ENCODE data around the gene AFF3.

Gene AFF3

GRCh38 chr2:99852376-99852934 is 289.9 kb downstream of the AFF3 start:
- DNase-seq = no peak

- DNase-seq = no peak
Measured at GRCh38 chr2:99851811-99852210, 290.6 kb downstream of the AFF3 start.

DNA sequence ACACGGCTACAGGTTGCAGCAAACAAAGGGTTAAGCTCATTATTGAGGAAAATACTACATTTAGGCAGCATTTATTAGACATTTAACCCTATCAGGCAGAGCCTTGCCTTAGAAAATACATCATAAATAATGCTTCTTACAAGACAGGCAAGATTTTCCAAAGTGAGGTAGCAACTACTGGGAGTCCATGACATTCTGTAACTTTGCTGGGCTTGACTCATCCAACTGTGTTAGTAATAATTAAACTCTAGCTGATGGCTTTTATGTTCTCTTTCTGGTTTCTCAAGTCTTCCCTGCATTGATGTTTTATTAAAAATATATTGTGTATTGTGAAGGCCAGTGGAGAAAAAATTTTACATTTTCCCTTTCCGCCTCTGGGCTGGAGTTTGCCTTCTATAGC is 291.3 kb downstream of the AFF3 start:
- no peak for DNase-seq

GRCh38 chr2:99850084-99850710 is 292.2 kb downstream of the AFF3 start:
- DNase-seq = no peak

- DNase-seq = no peak
Measured at GRCh38 chr2:99846462-99847107, 295.8 kb downstream of the AFF3 start.

DNA sequence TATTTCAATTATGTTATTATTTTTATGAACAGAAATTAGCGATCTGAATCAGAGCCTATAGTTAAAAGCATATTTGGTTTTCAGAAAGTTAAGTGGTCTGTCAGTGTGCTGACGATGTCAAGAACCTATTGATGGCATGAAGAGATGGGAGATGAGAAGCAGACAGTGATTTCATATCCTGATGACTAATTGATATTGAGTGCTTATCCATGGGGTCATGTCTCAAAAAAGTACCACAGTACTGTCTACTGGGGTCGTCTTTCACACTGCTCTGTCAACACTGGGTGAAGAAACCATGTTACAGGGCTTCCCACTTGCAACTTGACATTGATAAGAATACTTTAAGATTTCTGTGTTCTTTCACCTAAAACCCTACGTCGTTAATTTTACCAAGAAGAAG is 297.1 kb downstream of the AFF3 start:
- no peak for DNase-seq

DNA sequence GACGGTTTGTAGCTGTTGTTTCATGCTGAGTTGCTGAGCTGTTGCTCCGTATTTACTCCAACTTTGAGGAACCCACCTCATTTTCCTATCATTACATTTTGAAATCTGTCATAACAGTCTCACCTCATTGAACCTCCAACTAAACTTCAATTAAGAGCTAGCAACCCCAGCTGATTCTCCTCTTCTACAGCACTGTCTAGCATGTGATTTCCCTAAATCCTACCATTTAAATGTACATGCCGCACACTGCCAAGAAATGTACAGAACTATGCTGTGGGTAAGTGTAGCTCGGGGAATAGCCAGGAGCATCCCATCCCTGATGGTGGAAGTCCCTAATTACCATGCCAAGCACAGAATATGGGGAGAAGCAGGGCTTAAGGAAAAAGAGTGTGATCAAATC is 299.9 kb downstream of the AFF3 start:
- no peak for DNase-seq

GRCh38 chr2:99841749-99842148 is 300.6 kb downstream of the AFF3 start:
- no peak for DNase-seq

DNA sequence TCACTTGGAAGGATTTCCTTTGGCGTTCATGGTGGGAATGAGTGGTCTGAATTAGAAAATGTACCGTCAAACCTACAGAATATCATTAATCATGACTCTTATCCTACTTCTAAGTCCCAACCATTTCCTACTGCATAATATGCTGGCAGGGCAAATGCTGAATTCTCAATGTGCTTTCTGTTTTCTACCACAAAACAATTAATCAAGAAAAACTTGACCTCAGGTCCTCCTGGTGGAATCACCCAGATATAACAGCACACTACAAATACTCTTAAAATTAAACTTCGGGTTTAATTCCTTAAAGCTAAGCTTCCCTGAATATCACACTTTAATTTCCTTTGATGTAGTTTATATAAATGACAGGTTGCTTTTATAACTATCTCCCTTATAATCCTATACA is 301.6 kb downstream of the AFF3 start:
- no peak for DNase-seq

DNA sequence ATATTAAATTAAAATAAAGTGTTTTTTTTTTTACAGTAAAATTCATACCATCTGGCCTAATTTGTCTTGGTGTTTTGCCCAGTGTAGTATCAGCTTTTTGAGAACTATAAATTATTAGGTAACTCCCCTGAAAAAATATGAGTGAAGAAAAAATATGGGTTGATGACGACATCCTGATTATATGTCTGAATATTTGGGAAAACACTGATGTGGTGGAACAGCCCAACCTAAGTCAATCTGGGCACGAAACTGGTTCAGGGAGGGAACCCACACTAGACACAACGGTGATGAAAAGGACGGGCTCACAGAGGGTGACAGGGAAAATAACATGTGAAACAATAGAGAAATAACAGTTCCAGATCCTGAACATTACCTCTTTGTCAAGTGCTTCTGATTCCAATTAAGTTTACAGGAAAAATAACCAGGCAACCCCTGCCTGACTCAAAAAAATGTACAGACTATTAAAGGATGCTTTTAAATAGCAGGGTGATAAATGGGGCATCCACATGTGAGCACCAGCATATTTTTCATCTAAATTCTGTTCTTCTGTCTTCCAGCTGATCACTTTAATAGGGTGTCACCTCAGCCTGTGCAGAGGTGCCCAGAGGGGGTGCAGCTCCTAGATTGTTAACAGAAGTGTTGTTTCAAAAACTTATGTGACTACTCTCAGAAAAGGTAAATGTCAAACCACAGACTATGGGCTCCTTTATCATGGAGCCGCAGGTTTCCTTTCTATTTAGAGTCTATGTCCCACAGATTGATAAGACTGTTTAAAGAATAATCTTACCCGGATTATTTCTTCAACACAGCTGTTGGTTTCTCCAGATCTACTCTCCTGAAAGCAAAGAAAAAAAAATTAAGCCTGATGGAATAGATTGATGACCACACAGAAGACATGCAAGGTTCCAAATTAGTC is 305.4 kb downstream of the AFF3 start:
- DNase-seq = no peak

GRCh38 chr2:99834426-99834825 is 308.0 kb downstream of the AFF3 start:
- DNase-seq = no peak

DNA sequence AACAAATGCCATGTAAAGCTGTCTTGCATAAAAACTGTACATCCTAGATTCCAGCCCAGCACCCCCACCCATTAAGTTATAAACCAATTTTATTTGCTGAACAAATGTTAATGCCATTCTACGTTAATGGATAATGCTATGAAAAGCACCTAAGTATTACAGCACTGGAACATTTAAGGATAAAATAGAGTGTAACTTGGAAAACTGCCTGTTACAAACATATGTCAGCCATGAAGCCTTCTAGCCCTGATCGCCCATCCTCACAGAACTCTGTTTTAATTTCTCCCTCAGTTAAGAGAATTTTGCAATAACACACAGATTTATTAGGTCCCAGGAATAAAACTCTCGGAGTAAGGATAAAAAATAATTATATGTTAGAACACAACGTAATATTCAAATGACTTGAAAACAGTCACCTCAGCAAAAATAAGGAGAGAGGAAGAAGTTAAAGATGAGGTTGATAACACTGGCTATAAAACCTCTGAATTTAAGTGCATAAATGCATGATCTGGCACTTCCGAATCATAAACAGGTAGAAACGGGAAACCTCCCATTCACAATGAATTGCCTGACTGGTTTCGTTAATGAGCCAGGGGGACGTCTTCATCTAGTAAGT is 308.7 kb downstream of the AFF3 start:
- no peak for DNase-seq

GRCh38 chr2:99832926-99833325 is 309.5 kb downstream of the AFF3 start:
- DNase-seq = no peak

GRCh38 chr2:99831772-99832171 is 310.6 kb downstream of the AFF3 start:
- no peak for DNase-seq

- DNase-seq = no peak
Measured at GRCh38 chr2:99827296-99827999, 314.9 kb downstream of the AFF3 start.

DNA sequence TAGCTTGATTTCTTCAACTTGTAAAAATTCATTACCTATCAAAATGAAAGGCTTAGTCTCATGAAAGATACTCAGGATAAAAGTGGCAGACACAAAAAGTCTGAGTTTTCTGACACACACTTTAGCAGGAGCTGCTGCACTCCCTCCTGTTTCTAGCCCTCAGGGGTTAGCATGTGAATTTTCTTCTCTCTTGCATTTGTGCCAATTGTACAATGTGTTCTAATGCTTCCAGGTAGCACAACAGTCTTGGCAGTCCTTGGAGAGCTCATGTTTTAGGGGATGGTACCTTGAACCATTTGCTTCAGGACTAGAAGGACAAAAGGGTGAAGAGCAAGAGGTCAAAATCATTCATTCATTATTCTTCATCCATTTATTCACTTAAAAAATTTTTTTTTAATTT is 316.8 kb downstream of the AFF3 start:
- no peak for DNase-seq

GRCh38 chr2:99824758-99825157 is 317.6 kb downstream of the AFF3 start:
- no peak for DNase-seq

GRCh38 chr2:99822474-99823207 is 319.7 kb downstream of the AFF3 start:
- DNase-seq = no peak

DNA sequence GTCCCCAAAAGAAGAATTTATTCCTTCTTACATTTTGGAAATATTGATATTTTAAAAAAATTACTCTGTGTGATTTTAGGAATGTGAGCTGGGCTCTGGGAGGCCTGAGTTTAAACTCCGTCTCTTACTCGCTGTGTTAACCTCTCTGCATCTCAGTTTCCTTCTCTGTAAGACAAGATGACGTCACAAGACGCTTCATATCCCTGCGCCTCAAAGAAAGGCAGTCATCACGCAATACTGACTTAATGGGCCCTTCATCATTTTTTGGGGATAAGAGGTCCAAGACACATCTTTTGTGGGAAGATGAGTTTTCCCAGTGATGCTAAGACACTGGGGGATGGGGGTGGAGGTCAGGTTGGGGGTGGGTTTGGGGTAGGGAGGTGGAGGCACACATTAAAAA is 320.4 kb downstream of the AFF3 start:
- DNase-seq = no peak

- DNase-seq = no peak
Measured at GRCh38 chr2:99821572-99821971, 320.8 kb downstream of the AFF3 start.

DNA sequence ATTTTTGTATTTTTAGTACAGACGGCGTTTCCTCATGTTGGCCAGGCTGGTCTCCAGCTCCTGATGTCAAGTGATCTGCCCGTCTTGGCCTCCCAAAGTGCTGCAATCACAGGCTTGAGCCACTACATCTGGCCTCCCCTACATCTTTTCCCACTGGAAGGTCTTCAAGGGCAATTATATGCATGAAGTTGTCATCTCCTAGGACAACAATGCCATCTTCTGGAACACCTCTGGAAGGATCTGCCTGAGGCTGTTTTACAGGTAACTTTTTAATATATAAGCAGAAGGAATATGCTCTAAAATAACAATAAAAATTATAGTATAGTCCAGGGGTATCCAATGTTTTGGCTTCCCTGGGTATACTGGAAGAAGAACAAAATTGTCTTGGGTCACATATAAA is 321.4 kb downstream of the AFF3 start:
- DNase-seq = no peak

DNA sequence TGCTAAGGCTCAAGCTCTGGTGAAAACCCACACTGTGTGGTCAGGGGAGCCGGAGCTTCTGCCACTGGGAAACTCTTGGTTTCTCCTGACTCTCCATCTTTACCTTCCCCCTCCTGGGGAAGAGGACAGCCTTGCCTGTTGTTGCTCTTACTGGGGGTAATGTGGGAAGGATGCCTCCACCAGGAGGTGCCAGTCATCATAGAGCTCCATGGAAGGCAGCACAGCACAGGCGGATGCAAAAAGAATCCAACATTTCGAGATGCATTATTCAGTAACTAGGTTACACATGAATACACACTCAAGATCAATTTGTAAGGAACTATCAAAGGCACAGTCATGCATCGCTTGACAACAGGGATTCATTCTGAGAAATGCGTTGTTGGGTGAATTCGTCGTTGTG is 322.6 kb downstream of the AFF3 start:
- DNase-seq = no peak
